Cardiac fibroblast (primary cell): Measurements from ENCODE around the gene MS4A3.
"Not testable (repeated sequence)": the region's sequence is repeated elsewhere in the genome, so short reads cannot be mapped to it uniquely, and the experiment has no call there.

Source experiments
- DNase-seq, 2 donors: peaks; one replicate each; pipeline versions ENCODE4 v3.0.0 to v3.0.0-alpha.2; 2010; ENCODE audit warnings: low read depth in 2 of 2
- H3K4me3 ChIP-seq, 2 donors: replicated peaks in 1 of 2; 1 replicate in 1 of 2; 2 replicates in 1 of 2; pipeline ENCODE4 v1.5.1; 2011; ENCODE audit warnings: low read depth in 2 of 2, low read length in 2 of 2, mild to moderate bottlenecking in 2 of 2, moderate library complexity in 1 of 2
- TF ChIP-seq, protein P1 (sequence below): IDR thresholded peaks from one replicate; pipeline ENCODE4 v1.5.1; 2011; ENCODE audit warnings: low read depth, mild to moderate bottlenecking, low read length, inconsistent platforms

Gene MS4A3

DNA sequence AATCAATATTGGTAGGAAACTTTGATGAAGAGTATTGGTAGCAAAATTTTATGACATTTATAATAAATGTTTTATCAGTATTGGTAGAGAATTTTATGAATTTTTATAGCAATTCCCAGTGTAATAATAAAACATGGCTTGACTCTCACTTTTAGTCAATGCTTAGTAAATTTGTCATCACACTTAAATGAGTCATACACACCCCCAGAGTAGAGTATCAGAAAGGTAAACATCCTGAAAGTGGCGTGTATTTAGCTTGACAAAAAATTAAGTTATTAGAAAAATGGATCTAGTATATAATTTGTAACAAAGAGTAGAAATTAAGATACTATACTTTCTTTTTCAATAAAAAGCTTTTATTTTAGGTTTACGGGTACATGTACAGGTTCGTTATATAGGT lies 2.6 kb downstream of the MS4A3 start:
- H3K4me3 ChIP-seq: no peak overlapping the region
- TF ChIP-seq, protein P1, sequence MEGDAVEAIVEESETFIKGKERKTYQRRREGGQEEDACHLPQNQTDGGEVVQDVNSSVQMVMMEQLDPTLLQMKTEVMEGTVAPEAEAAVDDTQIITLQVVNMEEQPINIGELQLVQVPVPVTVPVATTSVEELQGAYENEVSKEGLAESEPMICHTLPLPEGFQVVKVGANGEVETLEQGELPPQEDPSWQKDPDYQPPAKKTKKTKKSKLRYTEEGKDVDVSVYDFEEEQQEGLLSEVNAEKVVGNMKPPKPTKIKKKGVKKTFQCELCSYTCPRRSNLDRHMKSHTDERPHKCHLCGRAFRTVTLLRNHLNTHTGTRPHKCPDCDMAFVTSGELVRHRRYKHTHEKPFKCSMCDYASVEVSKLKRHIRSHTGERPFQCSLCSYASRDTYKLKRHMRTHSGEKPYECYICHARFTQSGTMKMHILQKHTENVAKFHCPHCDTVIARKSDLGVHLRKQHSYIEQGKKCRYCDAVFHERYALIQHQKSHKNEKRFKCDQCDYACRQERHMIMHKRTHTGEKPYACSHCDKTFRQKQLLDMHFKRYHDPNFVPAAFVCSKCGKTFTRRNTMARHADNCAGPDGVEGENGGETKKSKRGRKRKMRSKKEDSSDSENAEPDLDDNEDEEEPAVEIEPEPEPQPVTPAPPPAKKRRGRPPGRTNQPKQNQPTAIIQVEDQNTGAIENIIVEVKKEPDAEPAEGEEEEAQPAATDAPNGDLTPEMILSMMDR: no peak
- DNase-seq: no peak

DNA sequence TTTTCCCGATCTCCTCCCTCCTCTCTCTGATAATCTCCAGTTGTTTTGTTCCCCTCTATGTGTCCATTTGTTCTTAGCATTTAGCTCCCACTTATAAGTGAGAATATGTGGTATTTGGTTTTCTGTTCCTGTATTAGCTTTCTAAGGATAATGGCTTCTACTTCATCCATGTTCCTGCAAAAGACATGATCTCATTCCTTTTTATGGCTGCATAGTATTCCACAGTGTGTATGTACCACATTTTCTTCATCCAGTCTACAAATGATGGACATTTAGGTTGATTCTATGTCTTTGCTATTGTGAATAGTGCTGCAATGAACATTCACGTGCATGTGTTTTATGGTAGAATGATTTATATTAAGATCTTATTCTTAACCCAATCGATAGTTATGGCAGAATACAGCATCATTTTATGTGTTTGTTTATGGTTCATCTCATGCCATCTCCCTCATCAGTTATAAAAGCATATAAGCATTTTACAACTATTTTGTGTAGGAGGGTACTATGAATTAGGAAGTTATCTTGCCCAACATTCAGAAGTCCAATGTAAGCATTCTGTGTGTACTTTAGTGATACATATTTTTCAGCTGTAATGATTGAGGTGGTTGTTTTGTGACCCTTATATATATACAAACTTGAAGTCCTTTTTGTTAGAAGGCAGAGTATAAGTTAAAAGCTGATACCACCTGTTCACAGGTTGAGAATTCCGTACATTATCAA lies 3.2 kb downstream of the MS4A3 start:
- H3K4me3 ChIP-seq: no peak overlapping the region
- DNase-seq: no peak
- TF ChIP-seq, protein P1: no peak

DNA sequence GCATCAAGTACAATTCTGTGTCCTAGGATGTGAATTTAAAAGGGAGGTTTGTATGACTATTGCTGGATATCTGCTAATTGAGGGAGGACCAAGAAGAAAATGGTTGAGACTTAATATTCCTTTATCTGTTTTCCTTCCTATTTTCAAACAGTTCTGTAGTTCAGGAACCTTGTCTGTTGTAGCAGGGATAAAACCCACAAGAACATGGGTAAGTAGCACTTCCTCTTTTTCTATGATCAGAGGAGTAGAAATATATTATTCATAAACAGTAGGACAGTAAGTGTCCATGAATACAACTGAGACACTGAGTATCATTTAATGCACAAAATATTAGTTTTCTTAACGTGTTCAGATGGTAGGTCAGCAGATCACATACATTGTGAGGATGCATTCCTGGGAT lies 7.6 kb downstream of the MS4A3 start:
- no peak for DNase-seq
- TF ChIP-seq, protein P1: no peak
- H3K4me3 ChIP-seq: no peak overlapping the region

DNA sequence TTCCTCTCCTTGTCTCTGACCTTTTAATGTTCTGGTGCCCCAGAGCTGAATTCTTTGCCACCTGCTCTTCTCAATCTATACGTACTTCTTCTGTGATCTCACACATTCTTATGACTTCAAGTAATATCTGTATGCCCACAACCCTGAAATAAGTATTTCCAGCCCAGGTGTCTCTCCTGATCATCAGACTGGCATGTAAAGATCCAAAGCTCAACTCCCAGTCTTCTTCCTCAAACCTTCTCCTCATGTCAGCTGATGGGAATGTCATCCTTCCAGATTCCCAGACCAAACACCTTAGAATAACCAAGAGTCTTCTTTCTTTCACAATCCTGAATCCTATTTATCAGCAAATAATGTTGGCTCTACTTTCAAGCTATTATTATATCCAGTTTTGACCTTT lies 9.3 kb downstream of the MS4A3 start:
- no peak for DNase-seq
- TF ChIP-seq, protein P1: no peak
- H3K4me3 ChIP-seq: no peak overlapping the region

DNA sequence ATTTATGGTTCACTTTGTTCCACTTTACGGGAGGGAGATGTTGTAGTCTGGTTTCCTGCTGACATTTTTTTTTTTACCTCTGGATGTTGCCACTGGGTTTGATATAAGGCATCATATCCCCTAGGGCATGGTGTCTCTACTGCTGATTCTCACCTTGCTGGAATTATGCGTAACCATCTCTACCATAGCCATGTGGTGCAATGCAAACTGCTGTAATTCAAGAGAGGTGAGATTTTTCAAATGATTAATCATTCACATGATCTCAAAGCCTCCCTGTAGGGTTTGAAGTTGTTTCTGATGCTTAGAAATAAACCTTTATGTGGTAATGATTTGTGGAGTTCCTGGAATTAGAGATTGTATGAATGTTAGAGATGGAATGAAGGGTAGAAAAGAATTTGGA lies 13.0 kb downstream of the MS4A3 start:
- DNase-seq: no peak
- H3K4me3 ChIP-seq: no peak overlapping the region
- TF ChIP-seq, protein P1: no peak

DNA sequence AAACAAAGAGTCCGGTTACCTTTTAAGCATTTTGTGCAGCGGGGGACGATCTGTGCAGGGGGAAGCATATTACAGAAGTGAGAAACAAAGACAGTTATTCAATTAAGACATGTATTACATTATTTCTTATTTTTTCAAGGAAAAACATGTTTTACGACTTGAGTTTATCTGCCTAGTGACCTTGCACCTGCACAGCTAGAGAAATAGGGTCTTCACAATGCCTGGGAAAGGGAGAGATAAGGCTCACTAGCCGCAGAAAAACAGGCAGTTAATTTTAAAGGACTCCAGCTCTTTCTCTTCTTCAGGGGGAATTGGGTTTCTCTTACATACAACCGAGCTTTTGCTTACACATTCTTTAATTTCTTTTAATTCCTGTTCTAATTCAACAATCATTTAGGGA lies 15.2 kb downstream of the MS4A3 start:
- DNase-seq, H3K4me3 ChIP-seq: not testable (repeated sequence)

- H3K4me3 ChIP-seq: no peak overlapping the region
- DNase-seq: no peak
- TF ChIP-seq, protein P1: no peak
These were observed 20.9 kb downstream of the MS4A3 start for GRCh38 chr11:60077216-60077817.
